HG02840 (cell line): ENCODE measurements around the gene DPH5.
"Not testable (repeated sequence)": the region's sequence is repeated elsewhere in the genome, so short reads cannot be mapped to it uniquely, and the experiment has no call there.

Source experiments
- ATAC-seq: cut with Tn5 transposase; IDR thresholded peaks from one replicate; pipeline ENCODE4 v1.9.1; 2021; ENCODE audit warnings: mild to moderate bottlenecking, moderate library complexity, moderate number of reproducible peaks; ENCODE audit not compliant: unreplicated experiment, low FRiP score

Gene DPH5

GRCh38 chr1:101025657-101026429 lies at the start of gene DPH5:
Gene DPH5, minus strand, starts transcription at chr1:101025784. Its CDS starts 341 bp downstream, at chr1:101025443.
- ATAC-seq = peak; percentile 80

GRCh38 chr1:101073836-101074235 lies 48.3 kb upstream of the DPH5 start:
- ATAC-seq = no peak

GRCh38 chr1:101071470-101071891 lies 45.9 kb upstream of the DPH5 start:
- no peak for ATAC-seq

- ATAC-seq = no peak
Observed at GRCh38 chr1:101069158-101069557, 43.6 kb upstream of the DPH5 start.

GRCh38 chr1:101066937-101067335 lies 41.4 kb upstream of the DPH5 start:
- ATAC-seq = not testable (repeated sequence)

- ATAC-seq = no peak
Observed at GRCh38 chr1:101066260-101066936, 40.8 kb upstream of the DPH5 start.

- no peak for ATAC-seq
Observed at GRCh38 chr1:101065575-101065974, 40.0 kb upstream of the DPH5 start.

GRCh38 chr1:101064697-101065096 lies 39.1 kb upstream of the DPH5 start:
- ATAC-seq = no peak

GRCh38 chr1:101060992-101061391 lies 35.4 kb upstream of the DPH5 start:
- ATAC-seq = no peak

- no peak for ATAC-seq
Observed at GRCh38 chr1:101059945-101060542, 34.5 kb upstream of the DPH5 start.

- ATAC-seq = no peak
Observed at GRCh38 chr1:101055623-101056022, 30.0 kb upstream of the DPH5 start.

- ATAC-seq = peak; percentile 90
Observed at GRCh38 chr1:101051688-101052638, 26.4 kb upstream of the DPH5 start.

- no peak for ATAC-seq
Observed at GRCh38 chr1:101050869-101051268, 25.3 kb upstream of the DPH5 start.

GRCh38 chr1:101044749-101045148 lies 19.2 kb upstream of the DPH5 start:
- ATAC-seq = no peak

- ATAC-seq = no peak
Observed at GRCh38 chr1:101044259-101044658, 18.7 kb upstream of the DPH5 start.

- ATAC-seq = no peak
Observed at GRCh38 chr1:101043776-101044175, 18.2 kb upstream of the DPH5 start.

- ATAC-seq = no peak
Observed at GRCh38 chr1:101041300-101041699, 15.7 kb upstream of the DPH5 start.

GRCh38 chr1:101040666-101041065 lies 15.1 kb upstream of the DPH5 start:
- no peak for ATAC-seq

- ATAC-seq = no peak
Observed at GRCh38 chr1:101039245-101039644, 13.7 kb upstream of the DPH5 start.

- ATAC-seq = no peak
Observed at GRCh38 chr1:101037316-101037715, 11.7 kb upstream of the DPH5 start.
